GM18873 (cell line): ENCODE results near the gene ZNF346.

Source experiments
- ATAC-seq: cut with Tn5 transposase; IDR thresholded peaks from one replicate; pipeline ENCODE4 v1.9.1; 2021; ENCODE audit warnings: mild to moderate bottlenecking, moderate library complexity, moderate number of reproducible peaks; ENCODE audit not compliant: unreplicated experiment, low FRiP score

ZNF346 gene

DNA sequence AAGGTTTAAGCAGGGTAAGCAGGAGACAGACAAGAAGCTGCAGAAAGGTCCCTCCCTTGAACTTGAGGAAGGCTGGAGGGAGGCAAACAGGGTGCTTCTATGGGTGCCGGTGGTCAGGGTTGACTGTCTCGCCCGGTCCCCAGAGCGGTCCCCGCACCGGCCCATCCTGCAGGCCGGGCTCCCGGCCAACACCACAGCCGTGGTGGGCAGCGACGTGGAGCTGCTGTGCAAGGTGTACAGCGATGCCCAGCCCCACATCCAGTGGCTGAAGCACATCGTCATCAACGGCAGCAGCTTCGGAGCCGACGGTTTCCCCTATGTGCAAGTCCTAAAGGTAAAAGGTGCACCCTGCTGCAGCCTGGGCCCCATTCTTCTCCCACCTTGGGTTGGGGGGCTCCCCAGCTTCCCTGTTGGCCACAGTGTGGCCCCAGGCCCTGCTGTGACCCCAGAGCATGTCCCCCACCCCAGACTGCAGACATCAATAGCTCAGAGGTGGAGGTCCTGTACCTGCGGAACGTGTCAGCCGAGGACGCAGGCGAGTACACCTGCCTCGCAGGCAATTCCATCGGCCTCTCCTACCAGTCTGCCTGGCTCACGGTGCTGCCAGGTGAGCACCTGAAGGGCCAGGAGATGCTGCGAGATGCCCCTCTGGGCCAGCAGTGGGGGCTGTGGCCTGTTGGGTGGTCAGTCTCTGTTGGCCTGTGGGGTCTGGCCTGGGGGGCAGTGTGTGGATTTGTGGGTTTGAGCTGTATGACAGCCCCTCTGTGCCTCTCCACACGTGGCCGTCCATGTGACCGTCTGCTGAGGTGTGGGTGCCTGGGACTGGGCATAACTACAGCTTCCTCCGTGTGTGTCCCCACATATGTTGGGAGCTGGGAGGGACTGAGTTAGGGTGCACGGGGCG lies 69.9 kb downstream of the ZNF346 start:
- no peak for ATAC-seq

DNA sequence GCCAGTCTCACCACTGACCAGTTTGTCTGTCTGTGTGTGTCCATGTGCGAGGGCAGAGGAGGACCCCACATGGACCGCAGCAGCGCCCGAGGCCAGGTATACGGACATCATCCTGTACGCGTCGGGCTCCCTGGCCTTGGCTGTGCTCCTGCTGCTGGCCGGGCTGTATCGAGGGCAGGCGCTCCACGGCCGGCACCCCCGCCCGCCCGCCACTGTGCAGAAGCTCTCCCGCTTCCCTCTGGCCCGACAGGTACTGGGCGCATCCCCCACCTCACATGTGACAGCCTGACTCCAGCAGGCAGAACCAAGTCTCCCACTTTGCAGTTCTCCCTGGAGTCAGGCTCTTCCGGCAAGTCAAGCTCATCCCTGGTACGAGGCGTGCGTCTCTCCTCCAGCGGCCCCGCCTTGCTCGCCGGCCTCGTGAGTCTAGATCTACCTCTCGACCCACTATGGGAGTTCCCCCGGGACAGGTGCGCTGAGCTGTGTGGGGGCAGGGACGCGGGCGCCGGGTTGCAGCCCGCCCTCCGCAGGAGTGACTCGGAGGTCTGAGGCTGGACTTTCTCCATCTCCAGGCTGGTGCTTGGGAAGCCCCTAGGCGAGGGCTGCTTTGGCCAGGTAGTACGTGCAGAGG lies 70.7 kb downstream of the ZNF346 start:
- ATAC-seq: no peak

DNA sequence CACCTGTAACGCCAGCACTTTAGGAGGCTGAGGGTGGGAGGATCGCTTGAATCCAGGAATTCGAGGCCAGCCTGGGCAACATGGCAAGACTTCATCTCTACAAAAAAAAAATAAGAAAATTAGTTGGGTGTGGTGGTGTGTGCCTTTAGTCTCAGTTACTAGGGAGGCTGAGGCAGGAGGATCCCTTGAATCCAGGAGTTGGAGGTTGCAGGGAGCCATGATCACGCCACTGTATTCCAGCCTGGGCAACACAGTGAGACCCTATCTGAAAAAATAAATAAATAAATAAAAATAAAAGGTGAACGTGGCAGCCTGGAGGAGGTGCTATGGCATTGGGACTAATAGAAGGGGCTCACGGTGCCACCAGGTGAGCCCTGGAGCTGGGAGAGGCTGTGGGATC lies 71.3 kb downstream of the ZNF346 start:
- no peak for ATAC-seq

DNA sequence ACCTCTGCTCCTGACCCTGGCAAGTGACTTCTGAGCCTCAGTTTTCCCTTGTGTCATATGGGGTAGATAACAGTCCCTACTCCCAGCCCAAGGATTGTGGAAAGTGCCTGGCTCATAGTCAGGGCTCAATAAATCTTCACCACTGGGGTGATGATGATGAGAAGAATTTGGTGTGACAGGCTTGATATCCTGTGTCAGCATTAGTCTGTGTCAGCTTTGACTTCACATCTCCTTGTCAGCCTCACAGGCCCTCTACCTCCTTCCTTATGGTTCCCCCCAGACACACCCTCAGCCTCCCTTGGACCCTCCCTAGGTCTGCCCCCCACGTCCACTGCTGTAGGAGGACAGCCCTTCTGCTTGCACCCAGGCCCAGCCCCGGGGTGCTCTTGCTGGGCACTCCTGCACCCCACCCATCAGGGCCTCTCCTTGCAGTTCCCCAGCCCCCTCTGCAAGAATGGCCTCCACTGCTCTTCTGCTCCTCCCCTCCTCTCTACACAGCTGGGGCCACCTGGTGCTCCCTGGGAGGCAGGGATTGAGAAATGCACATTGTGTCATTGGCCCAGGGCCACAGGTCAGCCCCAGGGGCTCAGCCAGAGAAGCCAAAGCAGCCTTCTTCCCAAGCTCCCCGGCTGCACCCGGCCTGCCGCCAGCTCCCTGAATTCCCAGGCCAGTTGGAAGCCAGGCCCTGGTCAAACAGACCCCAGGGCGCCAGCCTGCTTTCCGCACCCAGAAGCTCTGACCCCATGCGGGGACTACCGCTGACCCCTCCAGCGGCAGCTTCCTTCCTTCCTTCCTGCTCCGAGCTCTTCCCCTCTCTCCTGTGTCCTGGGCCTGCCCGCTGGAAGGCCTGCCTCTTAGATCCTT lies 72.0 kb downstream of the ZNF346 start:
- ATAC-seq: no peak

DNA sequence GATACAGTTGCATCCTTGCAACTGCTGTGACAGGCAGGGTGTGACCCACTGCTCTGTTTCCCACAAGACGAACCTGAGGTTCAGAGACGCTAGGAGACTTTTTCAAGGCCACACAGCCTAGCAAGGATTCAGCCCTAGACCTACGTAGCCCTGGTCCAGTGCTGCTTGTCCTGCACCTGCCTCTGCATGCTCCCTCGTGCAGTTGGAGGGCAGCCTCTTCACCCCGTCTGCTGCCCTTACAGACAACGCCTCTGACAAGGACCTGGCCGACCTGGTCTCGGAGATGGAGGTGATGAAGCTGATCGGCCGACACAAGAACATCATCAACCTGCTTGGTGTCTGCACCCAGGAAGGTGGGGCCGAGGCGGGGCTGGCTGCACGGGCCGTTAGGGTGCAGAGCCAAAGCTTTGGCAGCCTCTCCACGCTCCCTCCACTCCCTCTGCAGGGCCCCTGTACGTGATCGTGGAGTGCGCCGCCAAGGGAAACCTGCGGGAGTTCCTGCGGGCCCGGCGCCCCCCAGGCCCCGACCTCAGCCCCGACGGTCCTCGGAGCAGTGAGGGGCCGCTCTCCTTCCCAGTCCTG lies 72.7 kb downstream of the ZNF346 start:
- ATAC-seq: no peak

DNA sequence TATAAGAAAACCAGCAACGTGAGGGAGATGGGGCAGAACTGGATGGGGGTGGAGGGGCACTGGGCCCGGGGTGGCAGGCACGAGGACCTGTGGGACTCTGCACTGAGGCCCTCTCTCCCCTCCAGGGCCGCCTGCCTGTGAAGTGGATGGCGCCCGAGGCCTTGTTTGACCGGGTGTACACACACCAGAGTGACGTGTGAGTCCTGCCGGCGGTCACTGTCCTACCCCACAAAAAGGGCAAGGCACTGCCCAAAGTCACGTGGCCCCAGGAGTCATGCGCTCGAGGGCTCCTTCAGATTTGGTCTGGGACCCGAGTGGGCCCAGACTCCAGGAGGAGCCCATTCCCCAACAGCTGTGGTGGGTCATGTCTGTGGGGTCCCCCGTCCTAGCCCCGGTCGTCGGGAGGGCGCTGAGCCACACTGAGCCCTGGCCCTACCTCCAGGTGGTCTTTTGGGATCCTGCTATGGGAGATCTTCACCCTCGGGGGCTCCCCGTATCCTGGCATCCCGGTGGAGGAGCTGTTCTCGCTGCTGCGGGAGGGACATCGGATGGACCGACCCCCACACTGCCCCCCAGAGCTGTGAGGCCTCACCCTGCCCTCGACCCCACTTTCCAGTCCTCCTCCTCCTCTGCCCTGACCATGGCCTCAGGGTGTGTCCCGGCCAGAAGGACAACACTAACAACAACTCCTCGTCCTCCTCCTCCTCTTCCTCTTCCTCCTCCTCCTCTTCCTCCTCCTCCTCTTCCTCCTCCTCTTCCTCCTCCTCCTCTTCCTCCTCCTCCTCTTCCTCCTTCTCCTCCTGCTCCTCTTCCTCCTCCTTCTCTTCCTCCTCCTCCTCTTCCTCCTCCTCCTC lies 73.9 kb downstream of the ZNF346 start:
- ATAC-seq: no peak

DNA sequence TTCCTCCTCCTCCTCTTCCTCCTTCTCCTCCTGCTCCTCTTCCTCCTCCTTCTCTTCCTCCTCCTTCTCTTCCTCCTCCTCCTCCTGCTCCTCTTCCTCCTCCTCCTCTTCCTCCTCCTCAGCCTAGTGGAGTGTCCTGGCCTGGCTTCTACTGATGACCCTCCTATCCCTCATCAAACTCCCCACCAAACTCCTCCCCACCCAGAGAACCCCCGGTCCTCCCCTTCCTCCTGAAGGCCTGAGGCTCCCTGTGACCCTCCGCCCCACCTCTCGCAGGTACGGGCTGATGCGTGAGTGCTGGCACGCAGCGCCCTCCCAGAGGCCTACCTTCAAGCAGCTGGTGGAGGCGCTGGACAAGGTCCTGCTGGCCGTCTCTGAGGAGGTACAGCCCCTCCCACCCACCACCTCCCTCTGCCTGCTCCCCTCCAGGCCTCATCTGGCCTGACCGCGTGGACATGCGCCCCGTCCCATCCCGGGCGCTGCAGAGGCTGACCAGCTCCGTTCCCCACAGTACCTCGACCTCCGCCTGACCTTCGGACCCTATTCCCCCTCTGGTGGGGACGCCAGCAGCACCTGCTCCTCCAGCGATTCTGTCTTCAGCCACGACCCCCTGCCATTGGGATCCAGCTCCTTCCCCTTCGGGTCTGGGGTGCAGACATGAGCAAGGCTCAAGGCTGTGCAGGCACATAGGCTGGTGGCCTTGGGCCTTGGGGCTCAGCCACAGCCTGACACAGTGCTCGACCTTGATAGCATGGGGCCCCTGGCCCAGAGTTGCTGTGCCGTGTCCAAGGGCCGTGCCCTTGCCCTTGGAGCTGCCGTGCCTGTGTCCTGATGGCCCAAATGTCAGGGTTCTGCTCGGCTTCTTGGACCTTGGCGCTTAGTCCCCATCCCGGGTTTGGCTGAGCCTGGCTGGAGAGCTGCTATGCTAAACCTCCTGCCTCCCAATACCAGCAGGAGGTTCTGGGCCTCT lies 74.8 kb downstream of the ZNF346 start:
- ATAC-seq: no peak

DNA sequence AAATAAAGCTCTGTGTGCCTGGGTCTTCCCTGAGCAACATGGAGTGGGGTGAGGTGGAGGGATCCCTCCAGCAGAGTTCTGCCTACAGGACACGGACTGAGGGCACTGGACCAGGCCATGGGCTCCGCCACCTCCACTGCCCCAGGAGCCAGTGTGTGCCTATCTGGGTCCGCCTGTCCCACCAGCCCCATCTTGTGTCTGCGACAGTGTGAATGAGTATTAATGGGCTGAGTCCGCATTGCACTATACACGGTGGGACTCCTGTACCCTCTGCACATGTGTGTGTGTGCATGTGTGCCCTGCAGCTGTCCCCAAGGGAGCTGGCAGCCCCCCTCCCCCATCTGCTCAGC lies 75.6 kb downstream of the ZNF346 start:
- no peak for ATAC-seq

DNA sequence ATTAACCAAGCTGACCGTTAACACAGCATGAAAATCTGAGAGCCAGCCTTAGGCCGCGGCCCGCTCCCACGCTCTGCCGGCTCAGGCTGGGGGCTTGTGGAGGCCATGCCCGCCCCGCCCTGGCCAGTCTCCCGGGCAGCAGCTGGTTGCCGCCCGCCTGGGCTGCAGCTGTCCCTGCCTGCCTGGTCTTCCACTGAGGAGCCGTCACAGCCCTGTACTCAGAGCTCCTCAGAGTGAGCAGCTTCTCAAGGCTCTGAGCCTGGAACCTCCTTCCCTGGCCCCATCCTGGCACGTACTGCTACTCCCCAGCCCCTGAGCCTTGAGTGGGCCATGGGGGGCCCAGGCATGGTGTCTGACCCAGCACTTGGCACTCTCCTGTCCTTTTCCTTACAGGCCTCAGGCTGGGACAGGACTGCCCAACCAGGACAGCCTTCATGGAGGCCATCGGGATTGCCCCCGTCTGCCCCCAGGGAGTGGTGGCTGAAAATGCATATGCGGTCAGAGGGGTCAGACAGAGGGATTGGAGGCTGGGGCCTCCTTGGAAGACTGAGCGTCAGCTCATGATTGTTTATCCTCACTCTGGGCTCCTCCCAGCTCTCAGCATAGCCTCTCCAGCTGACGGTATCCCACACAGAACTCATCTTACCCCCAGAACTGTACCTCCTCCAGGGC lies 76.1 kb downstream of the ZNF346 start:
- ATAC-seq: no peak

DNA sequence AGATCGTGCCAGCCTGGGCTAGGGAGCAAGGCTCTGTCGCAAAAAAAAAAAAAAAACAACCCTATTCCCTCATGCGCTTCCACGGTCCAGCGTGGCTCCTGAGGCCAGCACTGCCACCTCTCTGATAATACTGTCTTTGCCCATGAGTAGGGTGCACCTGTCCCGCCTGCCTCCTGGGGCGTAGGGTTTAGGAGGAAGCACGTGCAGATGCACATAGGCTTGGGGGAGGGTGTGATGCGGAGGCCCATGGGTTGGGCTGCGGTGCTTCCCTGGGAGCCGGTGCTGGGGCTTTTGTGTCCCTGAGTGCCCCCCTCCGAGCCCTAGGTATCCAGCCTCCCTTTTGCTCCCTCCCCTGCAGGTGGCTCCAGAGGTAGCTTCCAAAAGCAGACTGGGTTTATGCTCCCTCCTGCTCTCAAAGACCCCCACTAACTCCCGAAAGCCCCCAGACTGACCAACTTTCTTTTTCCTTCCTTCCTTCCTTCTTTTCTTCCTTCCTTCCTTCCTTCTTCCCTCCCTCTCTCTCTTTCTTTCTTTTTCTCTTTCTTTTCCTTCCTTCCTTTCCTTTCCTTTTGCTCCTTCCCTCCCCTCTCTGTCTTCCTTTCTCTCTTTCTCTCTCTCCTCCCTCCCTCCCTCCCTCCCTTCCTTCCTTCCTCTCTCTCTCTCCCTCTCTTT lies 77.1 kb downstream of the ZNF346 start:
- no peak for ATAC-seq

DNA sequence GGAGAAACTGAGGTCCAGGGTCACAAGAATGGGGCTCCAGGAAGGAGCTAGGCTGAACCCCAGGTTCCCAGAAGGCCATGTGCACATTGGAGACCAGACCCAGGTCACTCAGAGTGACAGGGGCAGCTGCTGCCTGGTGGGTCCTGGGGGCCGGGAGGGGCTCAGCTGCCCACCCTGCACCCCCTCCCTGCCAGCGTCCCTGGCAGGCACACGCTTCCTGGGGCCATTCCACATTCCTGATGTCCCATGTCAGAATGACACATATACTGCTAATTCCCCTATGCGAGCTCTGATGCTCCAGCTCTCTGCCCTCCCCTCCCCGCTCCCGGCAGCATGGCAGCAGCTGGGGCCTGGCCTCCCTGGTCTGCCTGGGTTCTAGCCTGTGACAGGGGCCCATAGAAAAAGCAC lies 78.2 kb downstream of the ZNF346 start:
- ATAC-seq: no peak

DNA sequence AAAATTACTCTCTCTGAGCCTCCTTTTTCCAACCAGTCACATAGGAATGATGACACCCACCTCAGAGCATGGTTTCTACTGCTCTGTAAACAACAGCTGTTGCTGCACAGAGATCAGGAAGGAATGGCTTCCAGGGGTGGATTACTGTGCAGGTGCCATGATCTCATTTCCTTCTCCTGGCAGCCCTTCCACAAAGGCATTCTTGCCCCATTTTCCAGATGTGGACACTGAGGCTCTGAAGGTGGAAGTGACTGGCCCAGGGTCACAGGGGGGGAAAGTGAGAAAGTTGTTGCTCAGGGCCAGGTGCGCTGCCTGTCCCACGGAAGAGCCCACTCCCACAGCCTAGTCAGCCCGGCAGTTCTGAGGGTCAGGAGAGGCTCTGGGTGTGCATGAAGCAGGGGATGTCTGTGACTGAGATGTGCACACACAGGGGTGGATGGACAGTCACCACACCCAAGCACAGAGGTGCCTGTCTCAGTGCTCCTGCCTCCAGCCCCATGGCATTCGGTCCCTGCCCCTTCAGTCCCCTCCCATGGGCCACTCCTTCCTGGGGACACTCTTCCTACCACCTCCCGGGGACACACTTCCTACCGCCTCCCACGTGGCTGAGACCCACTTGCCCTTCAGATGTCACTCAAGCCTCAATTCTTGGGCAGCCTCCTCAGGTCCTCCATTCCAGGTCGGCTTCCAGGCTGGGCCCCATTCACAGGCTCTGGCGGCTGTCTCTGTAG lies 81.2 kb downstream of the ZNF346 start:
- ATAC-seq: no peak

DNA sequence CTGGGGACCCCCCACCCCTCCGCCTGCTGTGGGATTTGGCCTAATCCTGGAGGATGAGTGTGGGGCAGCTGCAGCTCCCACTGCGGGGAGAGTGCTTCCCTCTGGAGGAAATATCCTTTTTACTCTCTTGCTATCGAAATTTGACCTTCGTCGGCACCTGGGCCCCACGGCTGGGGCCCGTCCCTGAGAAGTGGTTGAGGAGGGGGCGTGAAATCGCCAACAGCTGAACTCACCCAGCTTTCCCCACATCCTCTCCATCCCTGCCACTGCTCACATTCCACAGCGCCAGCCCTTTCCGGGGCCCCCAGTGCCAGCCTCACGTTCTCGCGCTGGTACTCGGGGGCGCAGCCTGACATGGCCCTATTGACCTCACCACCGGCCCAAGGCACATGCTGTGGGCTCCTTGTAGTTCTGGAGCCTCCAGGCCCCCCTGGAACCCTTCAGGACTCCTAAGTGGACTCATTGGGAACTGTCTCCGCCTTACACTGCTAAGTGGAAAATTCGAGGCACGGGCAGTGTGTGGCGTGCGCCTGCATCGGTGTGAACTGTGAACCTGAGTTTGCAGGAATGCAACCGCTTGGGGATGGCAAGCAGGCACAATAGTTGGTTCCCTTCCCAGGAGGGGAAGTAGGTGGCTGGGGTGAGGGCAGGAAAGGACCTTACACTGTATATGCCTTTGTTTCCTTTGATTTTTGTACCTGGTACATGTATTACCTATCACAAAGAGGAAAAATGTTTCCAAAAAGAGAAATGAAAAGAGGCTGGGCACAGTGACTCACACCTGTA lies 83.4 kb downstream of the ZNF346 start:
- no peak for ATAC-seq

DNA sequence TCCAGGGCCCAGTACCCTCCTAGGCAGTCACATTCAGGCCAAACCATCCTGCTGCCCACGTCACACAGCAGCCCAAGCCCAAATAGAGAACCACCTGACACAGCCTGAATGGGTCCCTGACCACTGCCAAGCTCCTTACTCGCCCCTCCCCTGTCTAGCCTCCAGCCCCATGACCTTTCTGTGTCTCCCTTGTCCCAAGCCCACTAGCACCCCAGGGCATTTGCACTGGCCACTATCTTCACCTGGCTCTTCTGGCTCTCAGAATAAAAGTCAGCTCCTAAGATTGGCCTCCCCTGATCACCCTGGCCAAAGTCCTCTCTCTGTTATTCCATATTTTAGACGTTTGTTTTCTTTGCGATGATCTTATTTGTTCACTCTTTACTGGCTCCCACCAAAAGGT lies 84.7 kb downstream of the ZNF346 start:
- ATAC-seq: no peak

DNA sequence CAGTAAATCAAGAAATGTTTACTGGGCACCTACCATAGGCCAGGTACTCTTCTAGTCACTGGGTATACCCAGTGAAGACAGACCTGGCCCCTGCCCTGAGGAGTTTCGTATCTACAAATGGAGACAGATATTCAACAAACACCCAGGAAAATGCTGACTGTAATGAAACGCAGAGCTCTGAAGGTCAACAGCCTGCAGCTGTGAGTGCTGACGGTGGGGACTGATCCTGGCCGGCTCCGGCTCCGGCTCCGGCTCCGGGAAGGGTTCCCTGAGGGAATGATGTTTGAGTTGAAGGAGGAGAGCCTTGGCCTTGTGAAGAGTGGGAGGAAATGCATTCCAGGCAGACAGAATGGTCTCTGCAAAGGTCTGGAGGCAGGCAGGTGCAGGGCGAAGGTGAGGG lies 87.3 kb downstream of the ZNF346 start:
- no peak for ATAC-seq

DNA sequence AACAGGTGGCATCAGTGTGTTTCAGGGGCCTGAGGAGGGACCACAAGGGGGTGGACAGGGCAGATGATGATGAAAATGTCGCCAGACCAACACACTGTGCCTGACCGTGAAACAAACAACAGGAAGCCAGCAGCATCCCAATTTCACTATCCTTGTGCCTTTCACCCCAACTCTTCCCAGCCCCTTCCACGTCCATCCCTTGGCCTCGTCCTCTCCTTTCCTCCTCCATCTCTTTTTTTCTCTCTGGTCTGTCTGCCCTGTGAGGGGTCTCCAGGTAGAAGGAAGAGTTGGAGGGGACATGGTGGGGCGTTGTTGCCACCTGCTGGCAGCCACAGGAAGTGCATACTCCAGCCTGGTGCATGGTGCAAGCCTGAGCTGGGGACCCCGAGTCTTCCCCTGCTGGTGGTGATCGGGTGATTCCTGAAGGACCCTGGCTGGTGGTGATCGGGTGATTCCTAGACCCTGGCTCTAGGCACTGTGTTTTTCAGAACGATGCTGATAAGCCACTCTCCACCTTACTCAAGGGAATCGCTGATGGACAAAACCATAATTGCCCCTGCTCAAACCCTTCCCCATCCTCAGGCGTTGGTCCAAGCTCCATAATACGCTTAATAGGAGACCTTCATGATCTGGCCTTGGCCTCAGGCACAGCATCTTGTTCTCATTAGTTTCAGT lies 89.4 kb downstream of the ZNF346 start:
- no peak for ATAC-seq
